Breast epithelium (tissue), 3 donors: ENCODE data around the gene EEF2KMT.
"Not testable (repeated sequence)": the region's sequence is repeated elsewhere in the genome, so short reads cannot be mapped to it uniquely, and the experiment has no call there.

Experiments used
- CTCF ChIP-seq, 3 donors: fragments of 450-650 bp; IDR thresholded peaks; one replicate each; pipeline ENCODE4 v1.5.1; 2016 to 2017; ENCODE audit warnings: antibody characterized with exemption in 3 of 3, mild to moderate bottlenecking in 3 of 3, moderate library complexity in 3 of 3
- POLR2A ChIP-seq: fragments of 450-650 bp; IDR thresholded peaks from one replicate; pipeline ENCODE4 v1.6.1; 2016; ENCODE audit warnings: antibody characterized with exemption, mild to moderate bottlenecking, moderate library complexity
- POLR2AphosphoS5 ChIP-seq, 3 donors: sonication (generic); formaldehyde crosslinking; IDR thresholded peaks; one replicate each; pipeline ENCODE4 v1.6.1; 2017; ENCODE audit warnings: antibody characterized with exemption in 3 of 3

DNA sequence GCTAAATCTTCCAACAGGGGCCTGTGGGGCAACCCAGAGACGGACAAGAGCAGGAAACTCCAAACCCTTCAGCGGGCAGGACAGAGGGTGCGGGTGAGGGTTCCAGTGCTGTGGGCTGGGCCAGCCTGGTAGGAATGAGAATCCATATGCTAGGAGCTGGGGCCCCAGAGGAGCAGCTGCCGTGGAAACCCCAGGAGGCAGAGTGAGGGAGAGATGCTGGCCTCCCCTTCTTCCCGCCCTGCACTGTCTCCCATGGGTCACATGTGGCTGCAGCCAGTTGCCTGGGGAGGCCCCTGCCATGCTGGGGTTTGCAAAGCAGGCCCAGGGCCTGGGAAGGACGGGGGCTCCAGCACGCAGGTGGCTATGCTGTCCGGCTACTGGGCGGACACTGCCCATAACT lies 4.5 kb downstream of the EEF2KMT start:
- not testable (repeated sequence) for TF ChIP-seq CTCF (IDR thresholded peaks at IDR 0.05); POLR2A; POLR2AphosphoS5 (IDR thresholded peaks at IDR 0.05)
